H1 (cell line): ENCODE measurements around the gene KPNA3. TPM values are rescaled to one million over a fixed set of nuclear protein-coding genes. Genes with fewer than 3 reads are reported as not detected.

Experiments used
- CTCF ChIA-PET: fragments of 300-600 bp; sonication (Branson Sonifier 250); formaldehyde crosslinking; loops from one replicate; lab custom pipeline; 2021; ENCODE audit not compliant: partially characterized antibody; lab: Charles Lee
- POLR2A ChIA-PET: fragments of 300-600 bp; sonication (Branson Sonifier 250); formaldehyde crosslinking; loops from one replicate; lab custom pipeline; 2021; ENCODE audit warnings: inconsistent platforms; ENCODE audit not compliant: partially characterized antibody; lab: Charles Lee
- DNase-seq, 2 experiments: peaks; one replicate each; pipeline versions ENCODE4 v3.0.0 to v3.0.0-alpha.2; 2010 to 2022; ENCODE audit warnings: low spot score in 2 of 2, low read depth in 1 of 2, mixed read lengths in 1 of 2
- FAIRE-seq: peaks from 2 replicates; lab custom pipeline; 2011; peaks lifted over from hg19 to GRCh38; lab: Jason Lieb, UNC
- H2AFZ ChIP-seq: 2 replicates; pipeline ENCODE4 v1.8.1; 2012; ENCODE audit warnings: low read length, inconsistent platforms
- H2AK5ac ChIP-seq: 2 replicates; pipeline ENCODE4 v1.6.1; 2013; ENCODE audit warnings: low read depth, low read length
- H2BK120ac ChIP-seq: replicated peaks from 2 replicates; pipeline ENCODE3; 2013; ENCODE audit warnings: low read depth, low read length, inconsistent platforms
- H2BK12ac ChIP-seq: 2 replicates; pipeline ENCODE4 v1.6.1; 2013; ENCODE audit warnings: low read depth, low read length
- H2BK15ac ChIP-seq: 2 replicates; pipeline ENCODE4 v1.6.1; 2013; ENCODE audit warnings: low read length
- H2BK20ac ChIP-seq: 2 replicates; pipeline ENCODE4 v1.6.1; 2013; ENCODE audit warnings: low read length
- H2BK5ac ChIP-seq: 2 replicates; pipeline ENCODE4 v1.6.1; 2013; ENCODE audit warnings: low read depth, low read length
- H3K14ac ChIP-seq: 2 replicates; pipeline ENCODE4 v1.6.1; 2013; ENCODE audit warnings: inconsistent platforms; ENCODE audit not compliant: insufficient read length
- H3K18ac ChIP-seq: 2 replicates; pipeline ENCODE4 v1.6.1; 2013; ENCODE audit warnings: low read length; ENCODE audit errors: extremely low read depth
- H3K23ac ChIP-seq: 2 replicates; pipeline ENCODE4 v1.6.1; 2013; ENCODE audit warnings: inconsistent platforms; ENCODE audit not compliant: insufficient read length
- H3K23me2 ChIP-seq: 2 replicates; pipeline ENCODE4 v1.6.1; 2013; ENCODE audit warnings: low read depth, low read length
- H3K27ac ChIP-seq: 2 replicates; pipeline ENCODE4 v1.6.1; 2011; ENCODE audit warnings: low read depth, low read length, inconsistent platforms
- H3K27me3 ChIP-seq, 4 experiments: replicated peaks in 1 of 4; 1 replicate in 1 of 4; 2 replicates in 3 of 4; pipeline versions ENCODE4 v1.6.1 to v1.8.1; 2011 to 2013; ENCODE audit warnings: low read length in 3 of 4, mild to moderate bottlenecking in 3 of 4, inconsistent platforms in 2 of 4, mixed read lengths in 2 of 4, moderate library complexity in 1 of 4; ENCODE audit not compliant: control insufficient read depth in 3 of 4, insufficient read depth in 3 of 4; ENCODE audit errors: extremely low read depth in 1 of 4
- H3K36me3 ChIP-seq, 4 experiments: 2 replicates each; pipeline versions ENCODE4 v1.6.1 to v1.8.1; 2011 to 2013; ENCODE audit warnings: mild to moderate bottlenecking in 4 of 4, low read length in 3 of 4, moderate library complexity in 2 of 4, control low read depth in 1 of 4, inconsistent platforms in 1 of 4; ENCODE audit not compliant: insufficient read depth in 4 of 4, control insufficient read depth in 2 of 4
- H3K4ac ChIP-seq: replicated peaks from 2 replicates; pipeline ENCODE3; 2013; ENCODE audit warnings: low read length, low read depth, mixed read lengths, inconsistent platforms; ENCODE audit not compliant: insufficient read length
- H3K4me1 ChIP-seq, 4 experiments: replicated peaks in 1 of 4; 1 replicate in 1 of 4; 2 replicates in 3 of 4; pipeline versions ENCODE4 v1.6.1 to v1.8.1; 2011 to 2013; ENCODE audit warnings: low read length in 3 of 4, inconsistent platforms in 2 of 4, mixed read lengths in 1 of 4; ENCODE audit not compliant: insufficient read depth in 4 of 4, control insufficient read depth in 3 of 4
- H3K4me2 ChIP-seq, 2 experiments: 2 replicates each; pipeline versions ENCODE4 v1.6.1 to v1.8.1; 2011 to 2013; ENCODE audit warnings: low read depth in 2 of 2, low read length in 2 of 2, control low read depth in 1 of 2, inconsistent platforms in 1 of 2, mild to moderate bottlenecking in 1 of 2; ENCODE audit not compliant: insufficient read depth in 1 of 2
- H3K4me3 ChIP-seq, 4 experiments: fragments of 200-600, 300-600 bp in 1 of 4; sonication (generic), shearing (Covaris generic), sonication (Bioruptor Twin) in 1 of 4; 2 replicates each; pipeline versions ENCODE4 v1.5.1 to v1.8.1; 2011 to 2016; ENCODE audit warnings: low read length in 4 of 4, low read depth in 3 of 4, control low read depth in 2 of 4, inconsistent platforms in 2 of 4, mild to moderate bottlenecking in 2 of 4, mixed read lengths in 1 of 4, moderate library complexity in 1 of 4; ENCODE audit not compliant: insufficient read depth in 2 of 4; ENCODE audit errors: extremely low read depth in 1 of 4
- H3K56ac ChIP-seq: replicated peaks from 2 replicates; pipeline ENCODE3; 2013; ENCODE audit warnings: low read depth, mild to moderate bottlenecking, mixed read lengths, low read length, inconsistent platforms; ENCODE audit not compliant: insufficient read length
- H3K79me1 ChIP-seq: 2 replicates; pipeline ENCODE4 v1.6.1; 2013; ENCODE audit warnings: low read depth, low read length, control low read depth
- H3K79me2 ChIP-seq, 2 experiments: 2 replicates each; pipeline versions ENCODE4 v1.6.1 to v1.8.1; 2012 to 2013; ENCODE audit warnings: low read length in 2 of 2, mild to moderate bottlenecking in 2 of 2, inconsistent platforms in 1 of 2; ENCODE audit not compliant: insufficient read depth in 2 of 2, control insufficient read depth in 1 of 2
- H3K9ac ChIP-seq, 4 experiments: replicated peaks in 1 of 4; 1 replicate in 1 of 4; 2 replicates in 3 of 4; pipeline versions ENCODE4 v1.6.1 to v1.8.1; 2011 to 2013; ENCODE audit warnings: low read depth in 3 of 4, low read length in 3 of 4, control low read depth in 2 of 4, mild to moderate bottlenecking in 2 of 4, moderate library complexity in 2 of 4, inconsistent platforms in 1 of 4; ENCODE audit errors: extremely low read depth in 1 of 4
- H3K9me3 ChIP-seq, 2 experiments: 2 replicates each; pipeline versions ENCODE4 v1.6.1 to v1.8.1; 2012 to 2013; ENCODE audit warnings: mild to moderate bottlenecking in 2 of 2, moderate library complexity in 2 of 2, control low read depth in 1 of 2, inconsistent platforms in 1 of 2, low read depth in 1 of 2, low read length in 1 of 2, mixed read lengths in 1 of 2; ENCODE audit not compliant: insufficient read depth in 2 of 2
- H4K20me1 ChIP-seq, 2 experiments: replicated peaks in 1 of 2; 2 replicates each; pipeline versions ENCODE3 to v1.8.1; 2011 to 2013; ENCODE audit warnings: inconsistent platforms in 2 of 2, low read length in 2 of 2, mild to moderate bottlenecking in 1 of 2; ENCODE audit not compliant: insufficient read depth in 2 of 2, control insufficient read depth in 1 of 2
- H4K5ac ChIP-seq: 2 replicates; pipeline ENCODE4 v1.6.1; 2013; ENCODE audit warnings: low read length, low read depth, mixed read lengths, inconsistent platforms; ENCODE audit not compliant: insufficient read length
- H4K8ac ChIP-seq: 2 replicates; pipeline ENCODE4 v1.8.0; 2013; ENCODE audit warnings: mild to moderate bottlenecking, moderate library complexity, low read length, inconsistent platforms; ENCODE audit not compliant: insufficient read depth; ENCODE audit errors: extremely low read depth
- H4K91ac ChIP-seq: replicated peaks from 2 replicates; pipeline ENCODE3; 2013; ENCODE audit warnings: low read length, mixed read lengths, inconsistent platforms; ENCODE audit not compliant: insufficient read length
- CEBPB ChIP-seq: IDR thresholded peaks from 2 replicates; pipeline ENCODE4 v1.6.1; 2012; ENCODE audit warnings: low read depth, low read length
- EP300 ChIP-seq, 2 experiments: IDR thresholded peaks; 1 replicate in 1 of 2; 2 replicates in 1 of 2; pipeline ENCODE4 v1.6.1; 2011 to 2012; ENCODE audit warnings: low read depth in 2 of 2, low read length in 2 of 2, mild to moderate bottlenecking in 2 of 2, borderline replicate concordance in 1 of 2, inconsistent platforms in 1 of 2, moderate library complexity in 1 of 2
- KDM1A ChIP-seq: fragments of 200-600, 300-600 bp; sonication (generic); IDR thresholded peaks from 2 replicates; pipeline ENCODE4 v1.7.1; 2016; ENCODE audit warnings: mild to moderate bottlenecking, low read length, borderline replicate concordance
- POLR2AphosphoS5 ChIP-seq: IDR thresholded peaks from 2 replicates; pipeline ENCODE4 v1.6.1; 2011; ENCODE audit warnings: low read depth, low read length
- POU5F1 ChIP-seq: IDR thresholded peaks from 2 replicates; pipeline ENCODE4 v1.6.1; 2011; ENCODE audit warnings: low read depth, mild to moderate bottlenecking, low read length, moderate library complexity
- RAD21 ChIP-seq, 2 experiments: IDR thresholded peaks in 1 of 2; conservative IDR thresholded peaks in 1 of 2; 2 replicates each; pipeline ENCODE4 v1.6.1; 2011; ENCODE audit warnings: low read depth in 2 of 2, low read length in 2 of 2, improper control_type of control experiment in 1 of 2, inconsistent platforms in 1 of 2, mild to moderate bottlenecking in 1 of 2, moderate library complexity in 1 of 2
- SP2 ChIP-seq: IDR thresholded peaks from 2 replicates; pipeline ENCODE4 v1.6.1; 2012; ENCODE audit warnings: mild to moderate bottlenecking, low read length, inconsistent platforms
- SRF ChIP-seq: IDR thresholded peaks from 2 replicates; pipeline ENCODE4 v1.6.1; 2011; ENCODE audit warnings: mild to moderate bottlenecking, low read depth, low read length, moderate library complexity
- TCF12 ChIP-seq: IDR thresholded peaks from 2 replicates; pipeline ENCODE4 v1.6.1; 2011; ENCODE audit warnings: low read depth, mild to moderate bottlenecking, low read length
- YY1 ChIP-seq: IDR thresholded peaks from 2 replicates; pipeline ENCODE4 v1.6.1; 2011; ENCODE audit warnings: low read depth, mild to moderate bottlenecking, low read length
- ZNF274 ChIP-seq: IDR thresholded peaks from 2 replicates; pipeline ENCODE4 v1.7.0; 2012; ENCODE audit warnings: low read length, borderline replicate concordance; ENCODE audit errors: extremely low read depth
- WGBS, 2 experiments: shearing (Covaris generic) in 1 of 2; methylation state at CpG; one replicate each; pipeline versions ENCODE4 v1.1.6 to v1.1.7; 2013 to 2015; ENCODE audit warnings: low lambda C conversion rate in 2 of 2, mixed read lengths in 2 of 2, inconsistent platforms in 1 of 2, low coverage in 1 of 2, missing lambda C conversion rate in 1 of 2; ENCODE audit not compliant: insufficient replicate concordance in 2 of 2, insufficient coverage in 1 of 2, insufficient read length in 1 of 2; ENCODE audit errors: extremely low coverage in 1 of 2, missing lambda C conversion rate in 1 of 2; 5-methylcytosine and 5-hydroxymethylcytosine counted together
- polyA plus RNA-seq, 7 experiments: library from polyadenylated mRNA; depleted of rRNA in 3 of 7; stranded (reverse) in 5 of 7; unstranded in 2 of 7; fragments of >200 nt in 5 of 7; fragments of 200-250 nt in 2 of 7; gene quantifications; 1 replicate in 5 of 7; 2 replicates in 1 of 7; 4 replicates in 1 of 7; pipeline versions ENCODE4 v1.2.1 to v1.2.3, GENCODE V29; 2011 to 2013; ENCODE audit warnings: missing spikeins in 2 of 7, mixed read lengths in 2 of 7
- total RNA-seq: library from RNA; stranded (reverse); fragmentation: NEBNext Ultra II Directional; extraction: Animal tissue kit (Norgen Biotek cat#: 25700); gene quantifications from 2 replicates; pipeline ENCODE4 v1.2.1, GENCODE V29; 2021
- TF ChIP-seq, protein P1 (sequence below): IDR thresholded peaks from 2 replicates; pipeline ENCODE4 v1.6.1; 2012; ENCODE audit warnings: inconsistent platforms

KPNA3 gene
- total and polyA plus RNA-seq, 2 of the 8 experiments (the other 6 are each of a cell fraction or from before 2014, with no cell fraction given): 21.4 to 63.2 TPM

DNA sequence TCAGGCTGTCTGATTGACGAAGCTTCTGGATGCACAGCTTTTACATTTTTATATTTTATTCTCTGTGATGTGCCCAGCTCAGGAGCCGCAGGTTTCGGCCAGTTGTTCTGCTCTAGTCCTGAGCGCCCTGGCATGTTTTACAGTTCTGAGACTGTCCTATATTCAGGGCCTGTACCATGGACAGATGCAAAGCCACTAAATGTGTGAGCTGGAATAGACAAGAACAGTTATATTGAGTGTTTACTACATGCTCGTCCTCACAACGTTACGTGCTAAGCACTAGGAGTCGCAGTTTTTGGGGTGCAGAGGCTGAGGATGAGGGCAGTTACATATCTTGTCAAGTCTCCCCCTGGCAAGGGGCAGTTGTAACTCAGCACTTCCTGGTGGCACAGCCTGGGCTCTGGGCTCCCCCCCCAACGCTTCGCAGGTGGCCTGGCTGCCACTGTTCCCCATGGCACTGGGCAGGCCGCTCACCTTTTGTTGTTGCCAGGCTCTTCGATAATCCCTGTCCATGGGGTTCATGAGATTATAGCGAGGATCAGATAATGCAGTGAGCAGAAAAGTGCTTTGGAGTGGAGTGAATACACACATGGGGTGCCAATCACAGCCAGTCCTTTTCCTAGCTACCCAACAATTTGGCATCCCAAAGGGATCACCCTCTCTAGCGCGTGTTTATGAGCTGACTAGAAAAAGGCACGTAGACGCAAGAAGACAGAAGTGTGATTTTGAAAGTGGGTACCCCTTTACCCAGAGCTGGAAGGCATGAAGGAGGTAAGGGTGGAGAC lies 140.7 kb downstream of the KPNA3 start:
- Histone ChIP-seq H3K27ac (no peak overlapping the region), H3K79me1 (no peaks in the 10 kb centered on the region), H4K20me1 (no peaks in the 10 kb centered on the region), H3K79me2 (no peaks in the 10 kb centered on the region), H2BK5ac (no peak overlapping the region), H3K4me2 (no peak overlapping the region), H3K23ac (no peak overlapping the region), H2BK12ac (no peak overlapping the region), H3K9me3 (no peaks in the 10 kb centered on the region), H3K4ac (no peak overlapping the region), H3K56ac (no peak overlapping the region), H3K36me3 (no peaks in the 10 kb centered on the region), H2AK5ac (no peak overlapping the region), H4K8ac (no peak overlapping the region), H4K91ac (no peak overlapping the region), H3K4me3 (no peak overlapping the region), H3K18ac (no peak overlapping the region), H2BK20ac (no peak overlapping the region), H2BK15ac (no peak overlapping the region), H3K9ac (no peak overlapping the region), H2AFZ (no peak overlapping the region), H4K5ac (no peak overlapping the region), H3K23me2 (no peaks in the 10 kb centered on the region), H3K14ac (no peak overlapping the region), H2BK120ac (no peak overlapping the region), H3K4me1 (no peaks in the 10 kb centered on the region), H3K27me3 (no peaks in the 10 kb centered on the region)
- FAIRE-seq: no peak
- CTCF ChIA-PET: interaction anchor here (0.6 to 3.7 kb wide), 7 partner anchors 10 to 404 kb away, joined by 3 to 16 read pairs (median 3); partner anchors contain the start of gene CDADC1
- no peak for DNase-seq
- POLR2A ChIA-PET: interaction anchor here (0.7 to 1.0 kb wide), 2 partner anchors 22 to 39 kb away, joined by 3 to 5 read pairs; partner anchors contain the start of gene EBPL
- 93% methylated on average over 17 of the region's 17 CpGs; no CpG with 5 or more reads in 1 of the 2 experiments for WGBS, 2 experiments
- TF ChIP-seq, protein P1, sequence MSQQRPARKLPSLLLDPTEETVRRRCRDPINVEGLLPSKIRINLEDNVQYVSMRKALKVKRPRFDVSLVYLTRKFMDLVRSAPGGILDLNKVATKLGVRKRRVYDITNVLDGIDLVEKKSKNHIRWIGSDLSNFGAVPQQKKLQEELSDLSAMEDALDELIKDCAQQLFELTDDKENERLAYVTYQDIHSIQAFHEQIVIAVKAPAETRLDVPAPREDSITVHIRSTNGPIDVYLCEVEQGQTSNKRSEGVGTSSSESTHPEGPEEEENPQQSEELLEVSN: no peak
- no peak for TF ChIP-seq YY1
- no peak for TF ChIP-seq POU5F1
- TF ChIP-seq TCF12: no peak
- TF ChIP-seq SP2: no peak
- TF ChIP-seq POLR2AphosphoS5: no peak
- no peak for TF ChIP-seq KDM1A
- TF ChIP-seq CEBPB: no peak
- no peak for TF ChIP-seq RAD21 (IDR thresholded peaks at IDR 0.05 in 1 of 2, conservative IDR thresholded peaks at IDR 0.05 in 1 of 2; ENCODE audit: low read depth in 2 of 2, low read length in 2 of 2)
- no peak for TF ChIP-seq EP300 (IDR thresholded peaks at IDR 0.05; ENCODE audit: borderline replicate concordance in 1 of 2, low read depth in 2 of 2, low read length in 2 of 2)
- no peak for TF ChIP-seq ZNF274
- TF ChIP-seq SRF: no peak
